Measurements from ENCODE around the gene LRRC40.

- no peak for TF ChIP-seq ATF2 (tag by site-specific recombination; IDR thresholded peaks at IDR 0.05; ENCODE audit: low read depth)
- TF ChIP-seq EGR2 (tag by site-specific recombination; IDR thresholded peaks at IDR 0.05; ENCODE audit: low read depth) = no peak
- no peak for TF ChIP-seq ZNF645 (tag by site-specific recombination; IDR thresholded peaks at IDR 0.05)
- TF ChIP-seq ZNF501 (tag by site-specific recombination; IDR thresholded peaks at IDR 0.05) = no peak
- no peak for TF ChIP-seq ZBTB26 (tag by site-specific recombination; optimal IDR thresholded peaks at IDR 0.05)
- TF ChIP-seq ZNF785 (tag by site-specific recombination; IDR thresholded peaks at IDR 0.05) = no peak
- TF ChIP-seq ZNF19 (tag by site-specific recombination; IDR thresholded peaks at IDR 0.05; ENCODE audit: low read depth) = no peak
- no peak for TF ChIP-seq ZSCAN30 (tag by site-specific recombination; IDR thresholded peaks at IDR 0.05)
- TF ChIP-seq ZNF341 (tag by site-specific recombination; IDR thresholded peaks at IDR 0.05; ENCODE audit: low read depth) = no peak
These were observed 96.1 kb downstream of the LRRC40 start for GRCh38 chr1:70109241-70109640.

Data from HEK293 (cell line).